GM18511 (cell line): ENCODE data around the gene GULP1.
A peak's percentile ranks its signal among the peaks of the same experiment; 100 is the strongest.
"Not testable (repeated sequence)": the region's sequence is repeated elsewhere in the genome, so short reads cannot be mapped to it uniquely, and the experiment has no call there.

ENCODE experiments used
- ATAC-seq: cut with Tn5 transposase; IDR thresholded peaks from one replicate; pipeline ENCODE4 v1.9.1; 2021; ENCODE audit warnings: mild to moderate bottlenecking, moderate library complexity; ENCODE audit not compliant: unreplicated experiment

The GULP1 gene

DNA sequence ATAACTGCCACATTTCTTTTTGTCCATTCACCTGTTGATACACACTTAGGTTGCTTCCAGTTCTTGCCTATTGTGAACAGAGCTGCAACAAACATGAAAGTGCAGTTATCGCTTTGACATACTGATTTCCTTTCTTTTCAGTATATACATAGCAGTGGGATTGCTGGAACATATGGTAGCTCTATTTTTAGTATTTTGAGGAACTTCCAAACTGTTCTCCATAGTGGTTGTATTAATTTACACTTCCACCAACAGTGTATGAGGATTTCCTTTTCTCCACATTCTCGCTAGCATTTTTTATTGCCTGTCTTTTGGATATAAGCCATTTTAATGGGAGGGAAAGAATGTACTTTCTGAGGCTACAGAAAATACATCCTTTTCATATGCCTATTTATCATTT, 167.4 kb downstream of the GULP1 start:
- no peak for ATAC-seq

DNA sequence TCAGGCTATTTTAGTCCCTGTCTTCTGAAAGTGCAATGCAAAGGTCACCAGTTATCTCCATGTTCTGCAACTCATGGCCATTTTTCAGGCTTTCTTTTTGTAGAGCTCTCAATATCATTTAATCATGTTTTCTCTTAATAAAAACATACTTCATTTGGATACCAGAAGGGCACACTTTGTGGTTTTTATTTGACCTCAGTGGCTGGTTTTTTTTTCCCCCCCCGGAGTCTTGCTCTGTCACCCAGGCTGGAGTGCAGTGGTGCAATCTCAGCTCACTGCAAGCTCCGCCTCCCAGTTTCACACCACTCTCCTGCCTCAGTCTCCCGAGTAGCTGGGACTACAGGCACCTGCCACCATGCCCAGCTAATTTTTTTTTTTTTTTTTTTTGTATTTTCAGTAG, 174.4 kb downstream of the GULP1 start:
- not testable (repeated sequence) for ATAC-seq

DNA sequence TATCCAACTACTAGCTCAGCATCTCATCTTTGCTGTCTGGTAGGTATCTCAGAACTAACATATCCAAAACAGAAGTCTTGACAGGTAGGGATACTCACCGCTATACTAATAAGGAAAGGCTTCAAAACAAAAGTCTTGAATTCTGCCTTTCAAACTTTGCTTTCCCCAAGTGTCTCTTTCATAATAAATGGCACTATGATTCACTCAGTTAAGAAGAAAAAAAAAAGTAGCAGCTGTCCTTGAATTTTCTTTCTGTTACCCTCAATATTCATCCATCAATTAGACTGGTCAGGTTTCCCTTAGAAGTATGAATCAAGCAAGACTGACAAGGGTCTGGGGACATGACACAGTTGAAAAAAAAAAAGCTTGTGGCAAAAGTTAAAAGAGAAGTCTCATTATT, 175.1 kb downstream of the GULP1 start:
- no peak for ATAC-seq

DNA sequence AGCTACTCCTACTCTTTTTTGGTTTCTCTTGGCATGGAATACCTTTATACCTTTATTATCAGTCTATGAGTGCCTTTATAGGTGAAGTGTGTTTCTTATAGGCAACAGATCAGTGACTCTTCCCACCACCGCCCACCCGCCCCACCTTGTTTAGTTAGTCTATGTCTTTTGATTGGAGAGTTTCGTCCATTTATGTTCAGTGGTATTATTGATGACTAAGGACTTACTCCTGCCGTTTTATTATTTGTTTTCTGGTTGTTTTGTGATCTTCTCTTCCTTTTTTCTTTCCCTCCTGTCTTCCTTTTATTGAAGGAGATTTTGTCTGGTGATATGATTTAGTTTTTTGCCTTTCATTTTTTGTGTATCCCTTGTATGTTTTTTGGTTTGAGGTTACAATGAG, 179.5 kb downstream of the GULP1 start:
- ATAC-seq, result no peak

DNA sequence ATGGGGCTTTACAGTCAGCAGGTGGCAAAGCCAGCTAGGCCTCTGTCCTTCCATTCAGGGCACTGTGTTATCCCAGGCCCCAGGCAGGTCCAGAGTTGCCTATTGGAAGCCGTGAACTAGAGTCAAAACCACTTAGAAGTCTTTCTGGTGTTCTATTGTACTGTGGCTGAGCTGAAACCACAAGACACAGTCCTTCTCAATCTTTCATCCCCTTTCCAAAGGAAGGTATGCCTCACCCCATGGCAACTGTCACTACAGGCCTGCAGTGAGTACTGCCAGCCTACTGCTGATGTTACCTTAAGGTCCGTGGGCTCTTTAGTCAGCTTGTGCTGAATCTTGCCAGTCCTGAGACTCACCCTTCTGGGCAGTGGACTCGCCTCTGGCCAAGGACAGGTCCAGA, 181.6 kb downstream of the GULP1 start:
- no peak for ATAC-seq

DNA sequence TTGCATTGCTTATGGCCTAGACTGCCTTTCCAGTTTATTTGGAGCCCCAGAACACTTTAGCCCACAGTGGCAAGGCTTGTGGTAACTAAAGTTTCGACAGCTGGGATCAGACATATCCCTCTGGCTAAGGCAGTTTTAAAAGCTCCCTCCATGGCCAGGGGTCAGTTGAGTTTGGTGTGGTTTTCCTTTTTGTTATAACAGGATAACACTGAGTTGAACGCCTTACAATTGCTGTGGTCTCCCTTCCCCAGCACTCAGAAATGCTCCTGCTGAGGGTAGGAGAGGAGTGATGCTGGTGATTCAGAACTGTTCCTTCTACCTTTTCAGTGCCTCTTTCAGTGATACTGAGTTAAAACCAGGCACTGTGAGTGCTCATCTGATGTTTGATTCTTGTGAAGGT, 182.6 kb downstream of the GULP1 start:
- ATAC-seq, result no peak

DNA sequence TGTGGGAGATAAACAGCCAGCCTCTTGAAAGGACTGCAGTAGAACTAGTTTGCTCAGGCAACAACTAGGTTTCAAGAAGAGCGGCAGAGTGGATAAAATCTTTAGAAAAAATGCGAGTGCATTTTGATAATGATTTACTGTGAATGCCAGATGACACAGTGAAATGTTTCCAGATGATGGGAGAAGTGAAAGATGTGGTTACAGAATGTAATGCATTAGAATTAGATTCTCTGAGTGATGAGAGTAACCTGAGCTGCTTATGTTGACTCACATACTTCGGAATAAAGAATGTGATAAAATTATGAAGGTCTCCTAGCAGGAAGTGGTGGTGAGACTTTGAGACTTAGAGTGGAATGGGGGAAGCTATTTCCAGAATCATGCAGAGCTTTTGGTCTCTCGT, 184.3 kb downstream of the GULP1 start:
- ATAC-seq, result peak; percentile 56

DNA sequence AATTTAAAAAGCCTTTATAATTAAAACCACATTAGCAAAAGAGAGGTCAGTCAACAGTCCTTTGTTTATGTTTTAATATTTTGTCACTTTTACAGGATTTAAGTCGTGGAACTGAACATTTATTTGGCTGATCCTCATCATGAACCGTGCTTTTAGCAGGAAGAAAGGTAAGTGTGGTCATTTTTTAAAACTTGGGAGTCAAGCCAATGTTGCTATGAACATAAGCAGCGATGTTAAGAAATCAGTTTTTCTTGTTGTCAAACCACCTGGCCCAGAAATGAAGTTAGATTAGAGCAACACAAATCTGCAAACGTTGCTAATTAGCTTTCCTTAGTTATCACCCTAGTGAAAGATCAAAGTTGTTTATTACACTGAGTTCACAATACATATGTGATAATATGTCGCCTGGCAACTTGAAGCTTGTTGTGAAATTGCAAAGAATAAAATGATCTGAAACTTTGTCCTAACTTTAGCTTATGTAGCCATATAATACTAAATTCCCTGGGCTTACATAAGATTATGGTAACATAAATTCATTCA, 186.0 kb downstream of the GULP1 start:
- no peak for ATAC-seq

DNA sequence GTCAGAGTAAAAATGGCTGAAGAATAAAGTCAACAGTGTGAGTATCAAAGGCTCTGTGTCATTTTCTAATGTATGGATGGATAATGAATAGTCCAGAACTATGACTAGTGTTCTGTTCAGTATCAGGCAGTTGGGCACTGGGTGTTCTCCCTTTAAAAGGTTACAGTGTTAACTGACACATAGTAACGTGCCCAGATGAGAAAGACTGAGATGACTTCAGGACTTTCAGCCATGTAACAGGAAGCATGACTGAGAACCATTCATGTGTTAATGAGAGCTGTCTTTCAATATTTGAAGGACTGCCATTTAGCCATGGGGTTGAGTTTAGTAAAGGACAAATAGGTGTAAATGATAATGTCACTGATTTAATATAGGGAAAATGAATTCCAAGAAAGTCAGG, 187.1 kb downstream of the GULP1 start:
- ATAC-seq, result peak; percentile 94

DNA sequence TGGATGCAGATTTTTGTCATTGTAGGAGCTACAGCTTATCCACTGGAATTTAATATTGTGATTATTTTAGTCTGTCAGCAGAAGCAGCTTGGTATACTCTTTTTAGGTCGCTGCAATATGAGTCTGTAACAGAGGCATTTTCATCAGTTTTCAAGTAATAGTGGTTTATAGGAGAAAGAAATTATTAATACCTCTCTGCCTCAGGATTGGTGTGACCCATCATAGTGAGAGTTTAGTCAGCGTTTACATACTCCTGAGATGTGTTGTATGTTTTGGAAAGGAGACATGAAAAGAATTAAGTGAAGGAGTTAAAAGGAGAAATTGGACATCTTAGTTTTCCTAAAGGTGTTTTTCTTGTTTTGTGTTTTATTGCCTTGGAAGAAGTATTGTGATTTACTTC, 189.8 kb downstream of the GULP1 start:
- ATAC-seq, result no peak

DNA sequence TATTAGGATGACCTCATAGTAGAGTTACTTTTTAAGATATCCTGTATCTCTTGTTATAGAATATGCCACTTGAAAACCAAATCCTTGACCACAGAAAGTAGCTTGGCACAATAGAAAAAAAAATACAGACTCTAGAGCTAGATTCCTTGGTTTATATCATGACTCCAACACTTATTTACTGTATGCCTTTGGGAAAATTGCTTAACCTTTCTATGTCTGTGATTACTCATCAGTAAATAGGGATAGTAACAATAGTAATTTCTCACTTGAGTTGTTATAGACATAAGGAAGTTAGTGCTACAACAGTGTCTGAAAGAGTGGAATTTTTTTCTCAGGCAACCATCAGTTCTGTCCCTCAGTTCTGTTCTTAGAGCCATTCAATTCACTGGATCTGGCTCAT, 193.8 kb downstream of the GULP1 start:
- no peak for ATAC-seq

DNA sequence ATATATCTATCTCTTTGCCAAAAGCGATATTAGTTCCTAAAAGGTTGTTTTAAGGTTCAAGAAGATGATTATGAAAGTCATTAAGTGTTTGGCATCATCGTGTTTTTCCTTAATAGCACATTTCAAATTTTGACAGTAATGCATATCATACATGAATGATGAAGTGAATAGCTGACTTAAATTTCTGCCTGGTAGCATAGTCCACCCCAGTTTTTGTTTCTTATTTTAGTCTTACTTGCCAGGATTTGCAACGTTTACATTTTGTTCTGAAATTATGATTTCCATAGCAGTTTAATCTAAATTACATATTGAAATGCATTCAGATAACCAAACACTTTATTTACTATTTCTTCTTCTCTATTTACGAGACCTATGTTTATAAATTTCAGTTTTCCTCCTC, 201.1 kb downstream of the GULP1 start:
- ATAC-seq, result no peak

DNA sequence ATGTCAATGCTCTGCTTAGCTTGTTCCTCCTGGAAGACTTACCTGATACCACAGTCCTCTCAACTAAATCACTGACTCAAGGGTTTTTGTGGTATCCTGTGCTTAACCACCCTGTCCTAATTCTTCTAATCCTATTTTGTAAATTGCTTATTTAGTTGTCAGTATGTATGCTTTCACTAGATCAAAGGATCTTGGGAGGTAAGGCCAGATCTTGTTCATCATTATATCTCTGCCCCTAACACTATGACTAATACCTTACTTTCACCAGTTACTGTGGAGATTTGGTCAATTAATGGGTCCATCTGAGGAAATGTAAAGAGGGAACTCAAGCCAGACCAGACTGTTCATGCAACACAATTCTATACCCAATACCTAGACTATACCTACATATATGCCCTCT, 203.2 kb downstream of the GULP1 start:
- ATAC-seq, result no peak

DNA sequence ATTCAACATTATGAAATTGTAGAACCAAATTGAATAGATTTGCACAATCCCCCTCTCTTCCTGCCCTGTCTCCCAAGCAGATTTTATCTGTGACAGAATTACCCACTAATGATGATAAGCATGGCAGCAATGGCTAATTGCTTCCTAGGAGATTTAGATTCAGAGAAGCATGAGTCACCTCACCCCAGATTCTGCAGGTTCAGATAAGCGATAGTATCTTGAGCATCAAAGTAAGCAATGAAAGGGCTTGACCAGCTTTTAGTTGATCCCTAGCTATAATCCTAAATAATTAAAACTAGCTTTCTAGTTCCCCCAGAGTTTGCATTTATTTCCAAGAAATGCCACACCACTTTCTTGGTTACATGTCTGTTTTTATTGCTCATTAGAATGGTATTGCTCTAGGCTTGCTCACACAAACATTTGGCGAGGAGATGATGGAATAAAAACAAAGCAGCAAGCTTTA, 204.3 kb downstream of the GULP1 start:
- no peak for ATAC-seq

DNA sequence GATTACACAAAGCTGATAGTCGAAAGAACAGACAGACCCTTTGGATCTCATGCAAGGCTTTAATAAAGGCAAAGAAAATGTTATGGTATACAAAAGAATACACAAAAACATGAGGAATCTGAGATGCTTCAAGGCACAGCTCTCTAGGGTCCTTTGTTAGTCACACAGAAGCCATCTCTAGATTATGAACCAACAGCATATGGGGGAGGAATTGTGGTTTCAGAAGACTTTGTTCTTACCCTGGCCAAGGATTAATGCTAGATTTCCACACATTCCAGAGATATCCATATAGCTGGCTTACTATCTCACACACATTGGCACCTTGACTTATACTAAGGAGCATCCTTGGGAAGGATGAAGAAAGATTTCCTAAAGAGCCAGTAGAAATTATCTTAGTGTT, 206.1 kb downstream of the GULP1 start:
- no peak for ATAC-seq

DNA sequence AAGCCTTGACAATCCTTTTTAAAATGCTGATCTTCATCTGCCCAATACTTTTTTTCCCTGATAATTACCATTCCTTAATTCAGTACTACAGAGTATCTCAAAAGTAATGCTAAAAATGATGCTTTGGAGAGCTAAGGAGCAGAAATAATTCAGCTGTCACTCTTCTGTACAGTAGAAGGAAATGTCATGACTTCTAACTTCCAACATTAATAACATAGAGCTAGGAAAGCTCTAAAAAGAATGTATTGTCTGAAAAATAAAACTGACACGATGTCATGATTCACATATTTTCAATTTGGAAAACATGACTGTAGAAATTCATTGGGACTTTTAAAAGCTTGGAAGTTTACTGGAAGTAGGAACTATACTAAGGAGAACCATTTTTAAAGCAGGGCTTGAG, 212.3 kb downstream of the GULP1 start:
- no peak for ATAC-seq

DNA sequence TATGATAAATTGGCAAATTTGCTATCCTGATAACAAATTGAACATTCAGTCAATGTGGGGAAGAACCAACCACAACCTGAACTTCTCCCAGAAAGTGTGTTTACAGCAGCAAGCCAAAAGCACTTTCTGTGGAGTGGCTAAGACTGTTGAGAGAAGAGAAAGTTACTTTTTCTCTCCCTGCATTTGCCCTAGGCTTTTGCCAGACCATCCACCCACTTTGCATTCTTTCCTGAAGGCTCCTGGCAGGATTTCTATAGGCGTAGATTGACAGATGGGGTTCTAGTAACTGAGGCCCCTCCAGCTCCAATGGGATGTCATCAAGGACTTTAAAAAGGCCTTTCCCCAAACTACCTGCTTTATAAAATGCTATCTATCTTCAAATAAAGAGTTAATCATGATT, 215.2 kb downstream of the GULP1 start:
- no peak for ATAC-seq

DNA sequence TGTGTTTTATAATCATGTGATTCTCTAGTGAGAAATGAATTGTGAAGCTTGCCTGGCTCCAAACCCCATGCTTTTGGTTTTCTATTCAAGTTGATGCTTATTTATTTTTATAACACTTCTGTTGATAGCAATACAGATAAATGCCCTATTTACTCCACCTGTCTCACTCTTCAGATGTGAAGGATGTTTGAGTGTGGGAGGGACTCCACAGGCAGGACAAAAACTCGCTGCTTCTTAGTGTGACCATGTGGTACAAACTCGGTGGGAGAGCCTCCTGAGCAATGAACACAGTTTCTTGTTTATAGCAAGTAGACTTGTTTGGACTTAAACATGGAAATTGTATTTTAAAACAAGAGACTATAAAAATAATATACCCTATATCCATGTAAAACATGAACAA, 219.7 kb downstream of the GULP1 start:
- no peak for ATAC-seq

DNA sequence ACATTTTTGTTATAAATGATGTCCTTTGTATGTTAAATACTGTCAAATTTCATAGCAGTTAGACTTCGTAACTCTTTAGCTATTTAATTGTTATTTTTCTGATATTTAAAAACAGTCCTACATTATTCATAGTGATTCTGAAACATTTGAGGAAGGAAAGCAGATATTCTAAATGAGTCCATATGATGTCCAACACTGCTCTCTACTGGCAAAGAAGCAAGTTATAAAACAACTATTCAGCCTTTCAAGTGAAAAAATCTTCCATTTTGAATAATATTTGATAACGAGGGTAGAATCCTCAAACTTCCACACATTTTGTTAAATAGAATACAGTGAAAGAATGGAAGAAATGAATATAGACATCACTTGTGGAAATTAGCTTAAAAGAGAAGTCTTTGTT, 220.8 kb downstream of the GULP1 start:
- ATAC-seq, result peak; percentile 68

DNA sequence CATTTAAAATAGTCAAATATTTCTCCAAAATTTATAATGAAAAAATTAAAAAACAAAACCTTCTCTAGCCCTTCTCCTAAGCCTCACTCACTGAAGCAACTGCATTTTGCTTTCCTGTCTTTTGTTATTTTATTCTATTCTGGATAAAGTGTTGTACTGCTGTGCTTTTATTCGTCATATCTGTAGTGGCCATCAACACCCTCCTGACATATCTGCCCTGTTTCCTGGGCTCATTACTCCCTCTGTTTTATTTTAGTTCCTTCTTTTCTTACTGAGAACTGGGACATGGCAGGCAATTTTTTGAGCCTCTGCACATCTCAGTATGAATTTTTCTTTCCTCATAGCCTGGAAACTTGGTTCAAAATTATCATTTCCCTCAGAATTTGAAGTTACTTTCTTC, 224.2 kb downstream of the GULP1 start:
- ATAC-seq, result no peak

DNA sequence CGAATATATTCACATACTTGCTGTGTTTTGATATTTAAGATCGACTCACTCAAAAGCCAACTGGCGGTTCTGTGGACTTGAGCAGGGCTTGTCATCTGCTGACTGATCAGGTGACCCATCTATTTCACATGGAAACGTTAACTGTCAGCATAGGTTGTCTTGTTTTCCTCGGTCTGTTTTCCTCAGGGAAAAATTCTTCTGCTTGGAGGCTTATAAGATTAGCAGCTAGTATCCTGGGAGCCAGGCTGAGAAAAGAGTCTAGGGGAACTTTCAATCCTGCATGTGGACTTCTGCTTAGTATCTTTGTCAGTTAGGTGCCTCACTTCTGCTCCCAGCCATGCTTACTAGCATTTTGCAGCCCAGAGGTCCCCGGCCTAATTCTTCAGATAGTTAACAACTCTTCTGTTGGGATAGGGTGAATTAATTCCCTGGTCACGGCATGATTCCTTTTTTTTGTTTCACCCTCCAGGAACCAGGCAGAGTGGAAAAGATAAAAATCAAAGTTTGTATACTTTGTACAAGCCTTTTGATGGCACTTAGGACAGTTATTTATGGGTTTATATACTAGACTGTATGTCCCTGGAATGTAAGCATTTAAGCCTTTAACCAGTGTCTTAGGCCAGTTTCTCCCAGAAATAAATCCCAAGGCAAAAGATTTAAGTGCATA, 226.0 kb downstream of the GULP1 start:
- no peak for ATAC-seq

DNA sequence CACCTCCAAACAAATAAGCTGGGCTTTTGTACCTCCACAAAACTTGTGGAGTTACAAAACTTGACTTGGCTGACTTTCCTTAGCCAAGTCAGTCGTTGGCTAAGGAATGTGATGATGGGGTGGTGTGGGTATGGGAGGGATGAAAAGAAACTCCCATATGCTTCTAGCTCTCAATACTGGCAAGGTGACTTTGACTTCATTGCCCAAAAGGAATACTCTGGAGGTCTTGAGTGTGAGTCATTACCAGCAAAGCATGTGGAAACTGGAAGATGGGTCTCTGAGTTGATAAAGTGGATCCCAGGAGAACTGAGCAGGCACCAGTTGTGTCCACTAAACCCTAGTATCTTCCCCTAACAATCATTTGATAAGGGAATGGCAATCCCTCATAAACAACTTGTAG, 226.7 kb downstream of the GULP1 start:
- no peak for ATAC-seq

DNA sequence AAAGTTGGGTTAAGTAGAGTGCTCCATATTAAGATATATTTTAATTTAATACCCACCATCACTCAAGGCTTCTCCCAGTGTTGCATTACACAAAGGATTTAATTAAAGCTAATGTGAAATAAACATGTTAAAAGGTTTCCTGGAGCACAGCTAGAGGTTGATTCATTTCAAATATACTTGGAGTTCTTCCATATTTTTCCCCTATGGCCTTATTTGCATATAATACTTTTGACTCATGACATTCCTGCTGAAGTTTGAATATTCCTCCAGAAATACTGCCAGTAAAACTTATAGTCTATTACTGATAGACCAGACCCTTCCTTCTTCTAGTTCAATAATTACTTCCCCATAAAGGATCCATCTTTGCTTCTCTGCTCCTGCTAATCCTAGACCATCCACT, 227.5 kb downstream of the GULP1 start:
- ATAC-seq, result no peak
